Measurements from ENCODE around the gene PARD6A. TPM values are rescaled to one million over a fixed set of nuclear protein-coding genes. Genes with fewer than 3 reads are reported as not detected.

The PARD6A gene
- total and polyA plus RNA-seq, 2 of the 13 experiments (the other 11 are each of a cell fraction or from before 2014, with no cell fraction given), result 3.5 to 4.3 TPM

DNA sequence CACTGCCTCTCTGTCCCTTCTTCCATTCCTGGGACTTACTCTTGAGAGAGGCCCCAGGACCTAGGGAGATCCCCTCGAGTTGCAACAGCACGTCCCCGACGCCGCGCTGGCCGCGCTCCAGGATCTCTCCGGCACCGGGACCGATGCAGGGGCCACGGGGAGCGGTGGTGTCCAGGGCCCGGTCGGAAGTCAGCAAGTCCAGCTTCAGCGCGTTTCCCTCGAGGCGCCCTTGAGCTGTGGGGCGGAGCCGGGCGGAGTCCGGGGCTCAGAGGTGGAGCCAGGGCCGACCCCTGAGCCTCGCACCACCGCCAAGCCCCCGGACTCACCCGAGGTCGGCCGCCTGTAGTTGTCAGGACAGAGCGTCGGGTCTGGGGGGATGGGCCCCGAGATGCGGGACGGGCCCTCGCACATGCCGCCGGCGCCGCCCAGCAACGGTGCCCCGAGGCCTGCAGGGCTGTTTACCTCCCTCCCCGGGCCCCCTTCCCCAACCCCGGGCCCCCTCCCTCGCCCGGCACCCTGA lies 5.3 kb downstream of the PARD6A start (continued):
- TF ChIP-seq, protein P1, sequence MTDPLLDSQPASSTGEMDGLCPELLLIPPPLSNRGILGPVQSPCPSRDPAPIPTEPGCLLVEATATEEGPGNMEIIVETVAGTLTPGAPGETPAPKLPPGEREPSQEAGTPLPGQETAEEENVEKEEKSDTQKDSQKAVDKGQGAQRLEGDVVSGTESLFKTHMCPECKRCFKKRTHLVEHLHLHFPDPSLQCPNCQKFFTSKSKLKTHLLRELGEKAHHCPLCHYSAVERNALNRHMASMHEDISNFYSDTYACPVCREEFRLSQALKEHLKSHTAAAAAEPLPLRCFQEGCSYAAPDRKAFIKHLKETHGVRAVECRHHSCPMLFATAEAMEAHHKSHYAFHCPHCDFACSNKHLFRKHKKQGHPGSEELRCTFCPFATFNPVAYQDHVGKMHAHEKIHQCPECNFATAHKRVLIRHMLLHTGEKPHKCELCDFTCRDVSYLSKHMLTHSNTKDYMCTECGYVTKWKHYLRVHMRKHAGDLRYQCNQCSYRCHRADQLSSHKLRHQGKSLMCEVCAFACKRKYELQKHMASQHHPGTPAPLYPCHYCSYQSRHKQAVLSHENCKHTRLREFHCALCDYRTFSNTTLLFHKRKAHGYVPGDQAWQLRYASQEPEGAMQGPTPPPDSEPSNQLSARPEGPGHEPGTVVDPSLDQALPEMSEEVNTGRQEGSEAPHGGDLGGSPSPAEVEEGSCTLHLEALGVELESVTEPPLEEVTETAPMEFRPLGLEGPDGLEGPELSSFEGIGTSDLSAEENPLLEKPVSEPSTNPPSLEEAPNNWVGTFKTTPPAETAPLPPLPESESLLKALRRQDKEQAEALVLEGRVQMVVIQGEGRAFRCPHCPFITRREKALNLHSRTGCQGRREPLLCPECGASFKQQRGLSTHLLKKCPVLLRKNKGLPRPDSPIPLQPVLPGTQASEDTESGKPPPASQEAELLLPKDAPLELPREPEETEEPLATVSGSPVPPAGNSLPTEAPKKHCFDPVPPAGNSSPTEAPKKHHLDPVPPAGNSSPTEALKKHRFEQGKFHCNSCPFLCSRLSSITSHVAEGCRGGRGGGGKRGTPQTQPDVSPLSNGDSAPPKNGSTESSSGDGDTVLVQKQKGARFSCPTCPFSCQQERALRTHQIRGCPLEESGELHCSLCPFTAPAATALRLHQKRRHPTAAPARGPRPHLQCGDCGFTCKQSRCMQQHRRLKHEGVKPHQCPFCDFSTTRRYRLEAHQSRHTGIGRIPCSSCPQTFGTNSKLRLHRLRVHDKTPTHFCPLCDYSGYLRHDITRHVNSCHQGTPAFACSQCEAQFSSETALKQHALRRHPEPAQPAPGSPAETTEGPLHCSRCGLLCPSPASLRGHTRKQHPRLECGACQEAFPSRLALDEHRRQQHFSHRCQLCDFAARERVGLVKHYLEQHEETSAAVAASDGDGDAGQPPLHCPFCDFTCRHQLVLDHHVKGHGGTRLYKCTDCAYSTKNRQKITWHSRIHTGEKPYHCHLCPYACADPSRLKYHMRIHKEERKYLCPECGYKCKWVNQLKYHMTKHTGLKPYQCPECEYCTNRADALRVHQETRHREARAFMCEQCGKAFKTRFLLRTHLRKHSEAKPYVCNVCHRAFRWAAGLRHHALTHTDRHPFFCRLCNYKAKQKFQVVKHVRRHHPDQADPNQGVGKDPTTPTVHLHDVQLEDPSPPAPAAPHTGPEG (CRISPR knock-in tag; IDR thresholded peaks at IDR 0.05), result no peak
- peak; percentile 55 for TF ChIP-seq MYC (CRISPR knock-in tag; IDR thresholded peaks at IDR 0.05; ENCODE audit: borderline replicate concordance)
- TF ChIP-seq BRD4 (CRISPR knock-in tag; IDR thresholded peaks at IDR 0.05), result no peak
- TF ChIP-seq, protein P2, sequence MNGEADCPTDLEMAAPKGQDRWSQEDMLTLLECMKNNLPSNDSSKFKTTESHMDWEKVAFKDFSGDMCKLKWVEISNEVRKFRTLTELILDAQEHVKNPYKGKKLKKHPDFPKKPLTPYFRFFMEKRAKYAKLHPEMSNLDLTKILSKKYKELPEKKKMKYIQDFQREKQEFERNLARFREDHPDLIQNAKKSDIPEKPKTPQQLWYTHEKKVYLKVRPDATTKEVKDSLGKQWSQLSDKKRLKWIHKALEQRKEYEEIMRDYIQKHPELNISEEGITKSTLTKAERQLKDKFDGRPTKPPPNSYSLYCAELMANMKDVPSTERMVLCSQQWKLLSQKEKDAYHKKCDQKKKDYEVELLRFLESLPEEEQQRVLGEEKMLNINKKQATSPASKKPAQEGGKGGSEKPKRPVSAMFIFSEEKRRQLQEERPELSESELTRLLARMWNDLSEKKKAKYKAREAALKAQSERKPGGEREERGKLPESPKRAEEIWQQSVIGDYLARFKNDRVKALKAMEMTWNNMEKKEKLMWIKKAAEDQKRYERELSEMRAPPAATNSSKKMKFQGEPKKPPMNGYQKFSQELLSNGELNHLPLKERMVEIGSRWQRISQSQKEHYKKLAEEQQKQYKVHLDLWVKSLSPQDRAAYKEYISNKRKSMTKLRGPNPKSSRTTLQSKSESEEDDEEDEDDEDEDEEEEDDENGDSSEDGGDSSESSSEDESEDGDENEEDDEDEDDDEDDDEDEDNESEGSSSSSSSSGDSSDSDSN (CRISPR knock-in tag; IDR thresholded peaks at IDR 0.05), result peak; percentile 93
- TF ChIP-seq SMARCC2 (IDR thresholded peaks at IDR 0.05), result no peak
- peak; percentile 26; the same call in 1 of the 2 replicates for TF ChIP-seq MED1 (CRISPR knock-in tag; IDR thresholded peaks at IDR 0.05)
- TF ChIP-seq YEATS2 (CRISPR knock-in tag; IDR thresholded peaks at IDR 0.05; ENCODE audit: borderline replicate concordance), result 0 out of 2 replicates have a peak, but pooled peaks have one; percentile 3
- no peak for TF ChIP-seq FOXK1 (CRISPR knock-in tag; IDR thresholded peaks at IDR 0.05; ENCODE audit: borderline replicate concordance, low read depth)
- TF ChIP-seq, protein P3, sequence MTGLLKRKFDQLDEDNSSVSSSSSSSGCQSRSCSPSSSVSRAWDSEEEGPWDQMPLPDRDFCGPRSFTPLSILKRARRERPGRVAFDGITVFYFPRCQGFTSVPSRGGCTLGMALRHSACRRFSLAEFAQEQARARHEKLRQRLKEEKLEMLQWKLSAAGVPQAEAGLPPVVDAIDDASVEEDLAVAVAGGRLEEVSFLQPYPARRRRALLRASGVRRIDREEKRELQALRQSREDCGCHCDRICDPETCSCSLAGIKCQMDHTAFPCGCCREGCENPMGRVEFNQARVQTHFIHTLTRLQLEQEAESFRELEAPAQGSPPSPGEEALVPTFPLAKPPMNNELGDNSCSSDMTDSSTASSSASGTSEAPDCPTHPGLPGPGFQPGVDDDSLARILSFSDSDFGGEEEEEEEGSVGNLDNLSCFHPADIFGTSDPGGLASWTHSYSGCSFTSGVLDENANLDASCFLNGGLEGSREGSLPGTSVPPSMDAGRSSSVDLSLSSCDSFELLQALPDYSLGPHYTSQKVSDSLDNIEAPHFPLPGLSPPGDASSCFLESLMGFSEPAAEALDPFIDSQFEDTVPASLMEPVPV (CRISPR knock-in tag; IDR thresholded peaks at IDR 0.05), result peak; percentile 89; the same call in 1 of the 2 replicates
- no peak for TF ChIP-seq EED (CRISPR knock-in tag; IDR thresholded peaks at IDR 0.05)
- TF ChIP-seq, protein P4, sequence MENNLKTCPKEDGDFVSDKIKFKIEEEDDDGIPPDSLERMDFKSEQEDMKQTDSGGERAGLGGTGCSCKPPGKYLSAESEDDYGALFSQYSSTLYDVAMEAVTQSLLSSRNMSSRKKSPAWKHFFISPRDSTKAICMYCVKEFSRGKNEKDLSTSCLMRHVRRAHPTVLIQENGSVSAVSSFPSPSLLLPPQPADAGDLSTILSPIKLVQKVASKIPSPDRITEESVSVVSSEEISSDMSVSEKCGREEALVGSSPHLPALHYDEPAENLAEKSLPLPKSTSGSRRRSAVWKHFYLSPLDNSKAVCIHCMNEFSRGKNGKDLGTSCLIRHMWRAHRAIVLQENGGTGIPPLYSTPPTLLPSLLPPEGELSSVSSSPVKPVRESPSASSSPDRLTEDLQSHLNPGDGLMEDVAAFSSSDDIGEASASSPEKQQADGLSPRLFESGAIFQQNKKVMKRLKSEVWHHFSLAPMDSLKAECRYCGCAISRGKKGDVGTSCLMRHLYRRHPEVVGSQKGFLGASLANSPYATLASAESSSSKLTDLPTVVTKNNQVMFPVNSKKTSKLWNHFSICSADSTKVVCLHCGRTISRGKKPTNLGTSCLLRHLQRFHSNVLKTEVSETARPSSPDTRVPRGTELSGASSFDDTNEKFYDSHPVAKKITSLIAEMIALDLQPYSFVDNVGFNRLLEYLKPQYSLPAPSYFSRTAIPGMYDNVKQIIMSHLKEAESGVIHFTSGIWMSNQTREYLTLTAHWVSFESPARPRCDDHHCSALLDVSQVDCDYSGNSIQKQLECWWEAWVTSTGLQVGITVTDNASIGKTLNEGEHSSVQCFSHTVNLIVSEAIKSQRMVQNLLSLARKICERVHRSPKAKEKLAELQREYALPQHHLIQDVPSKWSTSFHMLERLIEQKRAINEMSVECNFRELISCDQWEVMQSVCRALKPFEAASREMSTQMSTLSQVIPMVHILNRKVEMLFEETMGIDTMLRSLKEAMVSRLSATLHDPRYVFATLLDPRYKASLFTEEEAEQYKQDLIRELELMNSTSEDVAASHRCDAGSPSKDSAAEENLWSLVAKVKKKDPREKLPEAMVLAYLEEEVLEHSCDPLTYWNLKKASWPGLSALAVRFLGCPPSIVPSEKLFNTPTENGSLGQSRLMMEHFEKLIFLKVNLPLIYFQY (CRISPR knock-in tag; IDR thresholded peaks at IDR 0.05; ENCODE audit: borderline replicate concordance), result peak; percentile 70
- TF ChIP-seq ZNF615 (CRISPR knock-in tag; IDR thresholded peaks at IDR 0.05; ENCODE audit: borderline replicate concordance), result no peak
- no peak for TF ChIP-seq RORA (CRISPR knock-in tag; IDR thresholded peaks at IDR 0.05)
- TF ChIP-seq ZMYM2 (CRISPR knock-in tag; IDR thresholded peaks at IDR 0.05), result 0 out of 2 replicates have a peak, but pooled peaks have one; percentile 34
- TF ChIP-seq MTF2 (CRISPR knock-in tag; IDR thresholded peaks at IDR 0.05; ENCODE audit: borderline replicate concordance), result 0 out of 2 replicates have a peak, but pooled peaks have one; percentile 51
- TF ChIP-seq YEATS4 (CRISPR knock-in tag; IDR thresholded peaks at IDR 0.05; ENCODE audit: borderline replicate concordance), result no peak; the same call in 1 of the 2 replicates

Measured in HepG2 (cell line).